Thyroid gland (tissue), 4 donors: ENCODE measurements around the gene OR52E8. TPM values are rescaled to one million over a fixed set of nuclear protein-coding genes. Genes with fewer than 3 reads are reported as not detected.

Experiments used
- DNase-seq, 2 donors: peaks; one replicate each; pipeline ENCODE4 v3.0.0-alpha.2; 2019
- H3K27ac ChIP-seq, 3 donors: fragments of 200-600 bp; sonication (generic); 1 replicate in 2 of 3; 2 replicates in 1 of 3; pipeline ENCODE4 v1.5.1; 2016 to 2019; ENCODE audit warnings: mild to moderate bottlenecking in 1 of 3, moderate library complexity in 1 of 3
- H3K27me3 ChIP-seq: fragments of 200-600 bp; sonication (generic); one replicate; pipeline ENCODE4 v1.5.1; 2019
- H3K36me3 ChIP-seq, 2 donors: fragments of 200-600 bp; sonication (generic); one replicate each; pipeline ENCODE4 v1.5.1; 2016 to 2019
- H3K4me1 ChIP-seq, 2 donors: fragments of 200-600 bp; sonication (generic); one replicate each; pipeline ENCODE4 v1.5.1; 2017 to 2019
- H3K4me3 ChIP-seq, 3 donors: fragments of 200-600 bp; sonication (generic); replicated peaks in 1 of 3; 1 replicate in 2 of 3; 2 replicates in 1 of 3; pipeline ENCODE4 v1.5.1; 2016; ENCODE audit warnings: mild to moderate bottlenecking in 1 of 3
- H3K9me3 ChIP-seq: fragments of 200-600 bp; sonication (generic); one replicate; pipeline ENCODE4 v1.5.1; 2017
- POLR2A ChIP-seq, 2 donors: fragments of 450-650 bp; IDR thresholded peaks; one replicate each; pipeline ENCODE4 v1.6.1; 2017; ENCODE audit warnings: antibody characterized with exemption in 2 of 2, mild to moderate bottlenecking in 2 of 2, moderate library complexity in 1 of 2
- WGBS, 2 donors: methylation state at CpG; one replicate each; pipeline ENCODE4 v1.1.5; 2017; 5-methylcytosine and 5-hydroxymethylcytosine counted together
- intact Hi-C: fragments of 100-400 bp; cut with DNase I; formaldehyde crosslinking; loops from one replicate; pipeline ENCODE4 v1.15.1; 2023
- total RNA-seq, 4 donors: library from RNA; depleted of rRNA; stranded (reverse); fragments of >200 nt; gene quantifications; one replicate each; pipeline ENCODE4 v1.2.3, GENCODE V29; 2016
- TF ChIP-seq, protein P1 (sequence below), 6 experiments: fragments of 200-600 bp in 3 of 6; fragments of 450-650 bp in 3 of 6; sonication (generic) in 3 of 6; IDR thresholded peaks; one replicate each; pipeline ENCODE4 v1.5.1; 2016 to 2019; ENCODE audit warnings: antibody characterized with exemption in 6 of 6, mild to moderate bottlenecking in 2 of 6, inconsistent platforms in 1 of 6, moderate library complexity in 1 of 6

The OR52E8 gene
- total RNA-seq, 4 donors from 2014 or later, result not detected

DNA sequence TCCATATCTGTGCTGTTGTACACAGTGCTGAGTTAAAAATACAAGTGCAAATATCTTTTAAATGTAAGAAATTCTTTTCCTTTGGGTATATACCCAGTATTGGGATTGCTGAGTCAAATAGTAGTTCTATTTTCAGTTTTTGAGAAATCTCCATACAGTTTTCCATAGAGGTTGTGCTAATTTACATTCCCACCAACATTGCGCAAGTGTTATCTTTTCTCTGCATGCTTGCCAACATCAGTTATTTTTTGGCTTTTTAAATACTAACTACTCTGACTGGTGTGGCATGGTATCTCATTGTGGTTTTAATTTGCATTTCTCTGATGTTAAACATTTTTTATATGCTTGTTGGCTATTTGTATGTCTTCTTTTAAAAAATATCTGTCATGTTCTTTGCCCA is 6.5 kb downstream of the OR52E8 start:
- intact Hi-C loops, result no loop called here
- Histone ChIP-seq H3K9me3 (no peaks in the 10 kb centered on the region), H3K36me3 (no peaks in the 10 kb centered on the region), H3K27me3 (no peaks in the 10 kb centered on the region), H3K27ac (no peak overlapping the region), H3K4me1 (no peaks in the 10 kb centered on the region), H3K4me3 (no peak overlapping the region)
- TF ChIP-seq POLR2A (IDR thresholded peaks at IDR 0.05), result no peak
- TF ChIP-seq, protein P1, sequence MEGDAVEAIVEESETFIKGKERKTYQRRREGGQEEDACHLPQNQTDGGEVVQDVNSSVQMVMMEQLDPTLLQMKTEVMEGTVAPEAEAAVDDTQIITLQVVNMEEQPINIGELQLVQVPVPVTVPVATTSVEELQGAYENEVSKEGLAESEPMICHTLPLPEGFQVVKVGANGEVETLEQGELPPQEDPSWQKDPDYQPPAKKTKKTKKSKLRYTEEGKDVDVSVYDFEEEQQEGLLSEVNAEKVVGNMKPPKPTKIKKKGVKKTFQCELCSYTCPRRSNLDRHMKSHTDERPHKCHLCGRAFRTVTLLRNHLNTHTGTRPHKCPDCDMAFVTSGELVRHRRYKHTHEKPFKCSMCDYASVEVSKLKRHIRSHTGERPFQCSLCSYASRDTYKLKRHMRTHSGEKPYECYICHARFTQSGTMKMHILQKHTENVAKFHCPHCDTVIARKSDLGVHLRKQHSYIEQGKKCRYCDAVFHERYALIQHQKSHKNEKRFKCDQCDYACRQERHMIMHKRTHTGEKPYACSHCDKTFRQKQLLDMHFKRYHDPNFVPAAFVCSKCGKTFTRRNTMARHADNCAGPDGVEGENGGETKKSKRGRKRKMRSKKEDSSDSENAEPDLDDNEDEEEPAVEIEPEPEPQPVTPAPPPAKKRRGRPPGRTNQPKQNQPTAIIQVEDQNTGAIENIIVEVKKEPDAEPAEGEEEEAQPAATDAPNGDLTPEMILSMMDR (IDR thresholded peaks at IDR 0.05), result no peak
- no peak for DNase-seq
- 89 to 98% methylated on average over 1 of the region's 1 CpG for WGBS, 2 donors

DNA sequence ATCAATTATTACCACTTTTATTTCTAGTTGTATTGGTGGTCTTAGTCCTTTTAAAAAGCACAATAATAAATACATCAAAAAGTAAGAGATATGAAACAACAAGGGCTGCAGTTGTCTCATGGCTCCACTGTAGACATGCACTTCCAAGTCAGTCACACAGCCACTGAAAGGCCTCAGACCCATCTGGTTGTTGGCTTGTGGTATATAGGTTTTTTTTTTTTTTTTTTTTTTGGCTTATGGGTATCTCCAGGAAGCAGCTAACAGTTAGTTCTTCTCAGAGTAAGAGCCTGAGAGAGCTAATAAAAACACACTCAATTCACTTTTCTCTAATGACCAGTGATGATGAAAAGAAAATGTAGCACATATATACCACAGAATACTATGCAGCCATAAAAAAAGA is 9.8 kb downstream of the OR52E8 start:
- no peak for DNase-seq
- Histone ChIP-seq H3K27ac (no peak overlapping the region), H3K36me3 (no peaks in the 10 kb centered on the region), H3K9me3 (no peaks in the 10 kb centered on the region), H3K27me3 (no peaks in the 10 kb centered on the region), H3K4me1 (no peaks in the 10 kb centered on the region), H3K4me3 (no peak overlapping the region)
- intact Hi-C loops, result no loop called here
- TF ChIP-seq, protein P1 (IDR thresholded peaks at IDR 0.05), result no peak
- no peak for TF ChIP-seq POLR2A (IDR thresholded peaks at IDR 0.05)

DNA sequence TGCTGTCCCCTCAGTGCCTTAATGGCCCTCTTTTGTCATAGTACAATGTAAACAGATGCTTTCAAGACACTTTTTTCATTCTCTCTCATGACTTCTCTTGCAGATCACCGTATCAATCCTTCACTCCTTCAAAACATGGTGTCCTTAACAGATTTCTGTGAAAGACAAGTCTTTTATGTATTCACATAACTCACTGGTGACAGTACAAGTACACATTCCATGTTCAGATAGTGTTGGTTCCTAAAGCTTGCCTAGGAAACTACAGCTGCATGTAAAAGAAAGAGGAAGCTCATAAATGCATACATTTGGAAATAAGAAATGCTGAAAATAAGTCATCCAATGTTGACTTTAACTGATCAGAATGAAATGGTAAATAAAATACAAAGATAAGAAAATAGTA is 10.8 kb downstream of the OR52E8 start:
- no peaks in the 10 kb centered on the region for H3K36me3 ChIP-seq
- 58 to 60% methylated on average over 1 of the region's 1 CpG for WGBS, 2 donors
- H3K4me1 ChIP-seq, result no peaks in the 10 kb centered on the region
- no peak for DNase-seq
- no peaks in the 10 kb centered on the region for H3K27me3 ChIP-seq
- no peaks in the 10 kb centered on the region for H3K9me3 ChIP-seq
- TF ChIP-seq, protein P1 (IDR thresholded peaks at IDR 0.05), result no peak
- no peak for TF ChIP-seq POLR2A (IDR thresholded peaks at IDR 0.05)
- H3K27ac ChIP-seq, result no peak overlapping the region
- intact Hi-C loops, result no loop called here
- H3K4me3 ChIP-seq, result no peak overlapping the region

DNA sequence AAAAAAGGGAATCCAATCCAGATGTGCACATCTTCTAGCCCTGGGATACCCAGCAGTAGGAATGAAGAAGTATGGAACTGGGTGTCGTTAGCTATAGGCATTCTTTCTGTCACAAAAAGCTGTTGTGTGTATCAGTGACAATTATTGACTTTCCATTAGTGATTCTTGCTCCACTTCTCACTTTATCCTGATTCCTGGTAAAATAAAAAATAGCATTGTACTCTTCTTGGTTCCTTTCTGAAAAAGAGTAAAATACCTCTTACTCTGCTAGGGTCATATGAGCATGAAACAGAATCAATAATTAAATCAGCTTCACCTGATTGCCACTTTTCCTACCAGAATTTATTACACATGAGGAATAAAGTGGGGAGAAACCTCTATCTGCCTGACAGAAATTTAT is 15.7 kb downstream of the OR52E8 start, which contains the start of gene OR52E6:
Gene OR52E6, minus strand, starts transcription at position 101 of the 400 bp plus-strand sequence. Its CDS starts 0 bp downstream, at position 101.
- WGBS, 2 donors, result 27 to 78% methylated on average over 1 of the region's 1 CpG
- H3K27ac ChIP-seq, result no peak within 1 kb of the TSS
- intact Hi-C loops, result no loop called here
- no peaks in the 10 kb centered on the region for H3K9me3 ChIP-seq
- no peaks in the 10 kb centered on the region for H3K36me3 ChIP-seq
- TF ChIP-seq, protein P1 (IDR thresholded peaks at IDR 0.05), result no peak
- TF ChIP-seq POLR2A (IDR thresholded peaks at IDR 0.05), result no peak
- H3K4me3 ChIP-seq, result no peak within 1 kb of the TSS
- no peaks in the 10 kb centered on the region for H3K27me3 ChIP-seq
- no peaks in the 10 kb centered on the region for H3K4me1 ChIP-seq
- no peak for DNase-seq

DNA sequence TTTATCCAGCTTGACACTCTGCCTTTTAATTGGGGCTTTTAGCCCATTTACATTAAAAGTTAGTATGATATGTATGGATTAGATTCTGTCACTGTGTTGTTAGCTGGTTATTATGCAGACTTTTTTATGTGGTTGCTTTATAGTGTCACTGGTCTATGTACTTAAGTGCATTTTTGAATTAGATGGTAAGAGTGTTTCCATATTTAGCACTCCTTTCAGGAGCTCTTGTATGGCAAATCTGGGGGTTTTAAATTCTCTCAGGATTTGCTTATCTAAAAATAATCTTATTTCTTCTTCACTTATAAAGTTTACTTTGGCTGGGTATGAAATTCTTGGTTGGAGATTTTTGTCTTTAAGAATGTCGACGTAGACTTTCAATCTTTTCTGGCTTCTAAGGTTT is 19.8 kb downstream of the OR52E8 start:
- no peaks in the 10 kb centered on the region for H3K4me1 ChIP-seq
- H3K36me3 ChIP-seq, result no peaks in the 10 kb centered on the region
- H3K9me3 ChIP-seq, result no peaks in the 10 kb centered on the region
- intact Hi-C loops, result no loop called here
- no peak overlapping the region for H3K4me3 ChIP-seq
- no peak for DNase-seq
- no peaks in the 10 kb centered on the region for H3K27me3 ChIP-seq
- no peak overlapping the region for H3K27ac ChIP-seq
- 79 to 87% methylated on average over 2 of the region's 2 CpGs for WGBS, 2 donors
- TF ChIP-seq, protein P1 (IDR thresholded peaks at IDR 0.05), result no peak
- no peak for TF ChIP-seq POLR2A (IDR thresholded peaks at IDR 0.05)
